K562 (cell line): ENCODE data around the gene PLAA. TPM values are rescaled to one million over a fixed set of nuclear protein-coding genes. Genes with fewer than 3 reads are reported as not detected.

Experiments used
- ATAC-seq: fragments of 200-7000 bp; cut with Tn5 transposase; 3 replicates; pipeline ENCODE4 v1.9.1; 2020; ENCODE audit warnings: moderate library complexity
- BruUV-seq: library from RNA; stranded (reverse); fragments of 400-500 nt; replicated peaks from 2 replicates; lab custom pipeline; 2021; lab: Mats Ljungman, UMichigan
- CTCF ChIA-PET: fragments of 300-600 bp; formaldehyde crosslinking; extraction: SDS; loops from one replicate; lab custom pipeline; 2021; ENCODE audit warnings: low intra/inter-chr PET ratio; lab: Yijun Ruan, JAX
- POLR2A ChIA-PET: fragments of 300-600, 350-650 bp; sonication (Branson Sonifier 250); formaldehyde crosslinking; extraction: SDS; loops from one replicate; lab custom pipeline; 2021; ENCODE audit warnings: antibody characterized with exemption, inconsistent platforms; lab: Yijun Ruan, JAX
- DNase-seq, 4 experiments: peaks; one replicate each; pipeline versions ENCODE4 v3.0.0 to v3.0.0-alpha.2; 2011 to 2018; ENCODE audit warnings: low spot score in 3 of 4, mixed read lengths in 3 of 4; ENCODE audit errors: extremely low read depth in 1 of 4
- FAIRE-seq: peaks from 2 replicates; lab custom pipeline; 2011; peaks lifted over from hg19 to GRCh38; lab: Jason Lieb, UNC
- H2AFZ ChIP-seq: 2 replicates; pipeline ENCODE4 v1.6.0; 2011; ENCODE audit warnings: low read depth, low read length, control low read depth, inconsistent platforms
- H3K27ac ChIP-seq: fragments of 200-600 bp; 3 replicates; pipeline ENCODE4 v1.8.0; 2011; ENCODE audit warnings: low read depth, mild to moderate bottlenecking, control low read depth, inconsistent platforms, low read length, moderate library complexity, mixed read lengths; ENCODE audit errors: extremely low read depth
- H3K27me3 ChIP-seq, 2 experiments: fragments of 300-600 bp in 1 of 2; 2 replicates in 1 of 2; 3 replicates in 1 of 2; pipeline versions ENCODE4 v1.6.0 to v1.8.0; 2011; ENCODE audit warnings: inconsistent platforms in 2 of 2, low read length in 2 of 2, mild to moderate bottlenecking in 1 of 2, mixed read lengths in 1 of 2, moderate library complexity in 1 of 2; ENCODE audit not compliant: control insufficient read depth in 2 of 2, insufficient read depth in 2 of 2
- H3K36me3 ChIP-seq: fragments of 300-600 bp; 3 replicates; pipeline ENCODE4 v1.8.0; 2011; ENCODE audit warnings: mild to moderate bottlenecking, low read length, inconsistent platforms; ENCODE audit not compliant: control insufficient read depth, insufficient read depth
- H3K4me1 ChIP-seq, 2 experiments: fragments of 200-600 bp in 1 of 2; replicated peaks in 1 of 2; 2 replicates in 1 of 2; 3 replicates in 1 of 2; pipeline versions ENCODE4 v1.5.1 to v1.8.0; 2011; ENCODE audit warnings: inconsistent platforms in 2 of 2, low read length in 2 of 2, mild to moderate bottlenecking in 1 of 2, mixed read lengths in 1 of 2, moderate library complexity in 1 of 2; ENCODE audit not compliant: control insufficient read depth in 2 of 2, insufficient read depth in 2 of 2
- H3K4me2 ChIP-seq: 2 replicates; pipeline ENCODE4 v1.6.1; 2011; ENCODE audit warnings: low read length, control low read depth, inconsistent platforms, mixed read lengths; ENCODE audit not compliant: insufficient read depth
- H3K4me3 ChIP-seq: fragments of 200-600 bp; sonication (generic), shearing (Covaris generic); 2 replicates; pipeline ENCODE4 v1.5.1; 2016; ENCODE audit warnings: control low read depth, inconsistent platforms
- H3K79me2 ChIP-seq: fragments of 200-600 bp; 3 replicates; pipeline ENCODE4 v1.8.0; 2011; ENCODE audit warnings: low read length, inconsistent platforms; ENCODE audit not compliant: control insufficient read depth, insufficient read depth
- H3K9ac ChIP-seq, 2 experiments: 2 replicates each; pipeline versions ENCODE4 v1.6.0 to v1.6.1; 2011; ENCODE audit warnings: low read depth in 2 of 2, low read length in 2 of 2, control low read depth in 1 of 2, inconsistent platforms in 1 of 2, mild to moderate bottlenecking in 1 of 2, mixed read lengths in 1 of 2; ENCODE audit not compliant: insufficient read depth in 1 of 2
- H3K9me1 ChIP-seq: one replicate; pipeline ENCODE4 v1.6.0; 2011; ENCODE audit warnings: inconsistent platforms, mild to moderate bottlenecking, low read length, moderate library complexity; ENCODE audit not compliant: control insufficient read depth, insufficient read depth
- H3K9me3 ChIP-seq: replicated peaks from 2 replicates; pipeline ENCODE4 v1.5.1; 2011; ENCODE audit warnings: low read depth, low read length, inconsistent platforms; ENCODE audit not compliant: control insufficient read depth, insufficient read depth
- H4K20me1 ChIP-seq: replicated peaks from 2 replicates; pipeline ENCODE4 v1.6.1; 2011; ENCODE audit warnings: low read length, inconsistent platforms, mixed read lengths; ENCODE audit not compliant: control insufficient read depth, insufficient read depth
- FOXK2 ChIP-seq, 2 experiments: fragments of 450-650 bp; IDR thresholded peaks in 1 of 2; conservative IDR thresholded peaks in 1 of 2; 2 replicates each; pipeline ENCODE4 v1.6.1; 2016; ENCODE audit warnings: low read depth in 2 of 2, mild to moderate bottlenecking in 1 of 2
- MNT ChIP-seq, 2 experiments: fragments of 450-650 bp; conservative IDR thresholded peaks; 2 replicates each; pipeline ENCODE4 v1.6.1; 2017; ENCODE audit warnings: mild to moderate bottlenecking in 2 of 2, moderate library complexity in 2 of 2
- MXI1 ChIP-seq: IDR thresholded peaks from 2 replicates; pipeline ENCODE4 v1.6.1; 2011; ENCODE audit warnings: low read depth, mild to moderate bottlenecking, improper control_type of control experiment, low read length
- NCOR1 ChIP-seq: fragments of 450-650 bp; IDR thresholded peaks from 2 replicates; pipeline ENCODE4 v1.6.1; 2016; ENCODE audit warnings: mild to moderate bottlenecking, moderate library complexity
- NFYB ChIP-seq: IDR thresholded peaks from 2 replicates; pipeline ENCODE4 v1.6.1; 2011; ENCODE audit warnings: mild to moderate bottlenecking, moderate library complexity; ENCODE audit not compliant: insufficient read length; ENCODE audit errors: extremely low read depth
- POLR2G ChIP-seq: fragments of 200-400 bp; formaldehyde crosslinking; IDR thresholded peaks from 2 replicates; pipeline ENCODE4 v1.6.1; 2017; ENCODE audit warnings: low read depth, mild to moderate bottlenecking, antibody characterized with exemption, low read length, moderate library complexity
- PRDM10 ChIP-seq: fragments of 450-650 bp; IDR thresholded peaks from 2 replicates; pipeline ENCODE4 v1.6.1; 2018; ENCODE audit not compliant: partially characterized antibody
- RBFOX2 ChIP-seq: fragments of 200-400 bp; formaldehyde crosslinking; IDR thresholded peaks from 2 replicates; pipeline ENCODE4 v1.6.1; 2017; ENCODE audit warnings: low read depth, mild to moderate bottlenecking, low read length, moderate library complexity
- RFX1 ChIP-seq: fragments of 450-650 bp; IDR thresholded peaks from 2 replicates; pipeline ENCODE4 v1.6.1; 2016; ENCODE audit warnings: mild to moderate bottlenecking, moderate library complexity
- TBP ChIP-seq: optimal IDR thresholded peaks from 2 replicates; pipeline ENCODE3; 2011; ENCODE audit warnings: low read depth, low read length, improper control_type of control experiment
- ZNF707 ChIP-seq: fragments of 250-450 bp; sonication (Bioruptor Pico); conservative IDR thresholded peaks from 2 replicates; pipeline ENCODE4 v1.8.0; 2022; ENCODE audit warnings: inconsistent platforms, mild to moderate bottlenecking, moderate library complexity
- WGBS: fragments of 100-300 bp; shearing (Covaris generic); methylation state at CpG from one replicate; pipeline ENCODE4 v1.1.6; 2016; ENCODE audit warnings: low coverage, mixed read lengths; ENCODE audit not compliant: insufficient coverage; ENCODE audit errors: missing lambda C conversion rate; 5-methylcytosine and 5-hydroxymethylcytosine counted together
- in situ Hi-C: fragments of 300-500 bp; cut with MboI; formaldehyde crosslinking; loops from 4 replicates; pipeline ENCODE4 v1.15.0; 2018; ENCODE audit warnings: inconsistent platforms, mixed read lengths
- intact Hi-C: fragments of 100-400 bp; cut with micrococcal nuclease; formaldehyde crosslinking; loops from 2 replicates; pipeline ENCODE4 v1.14.2; 2022
- polyA plus RNA-seq, 8 experiments: library from polyadenylated mRNA; depleted of rRNA in 4 of 8; stranded (reverse) in 5 of 8; unstranded in 3 of 8; fragments of >200 nt; fragmentation: Nextera tagmentation in 2 of 8; fragmentation: Illumina TruSeq in 1 of 8; extraction: Ambion mirVana in 2 of 8; extraction: Trizol in 1 of 8; gene quantifications; 2 replicates each; pipeline versions ENCODE4 v1.2.1 to v1.2.3, GENCODE V29; 2011 to 2014; ENCODE audit warnings: inconsistent platforms in 1 of 8, missing spikeins in 1 of 8
- total RNA-seq, 7 experiments: library from RNA; depleted of rRNA in 6 of 7; stranded (reverse); fragments of >200 nt in 6 of 7; fragmentation: Illumina TruSeq in 2 of 7; extraction: Trizol in 2 of 7; gene quantifications; 2 replicates each; pipeline versions ENCODE4 v1.2.1 to v1.2.3, GENCODE V29; 2011 to 2021; ENCODE audit warnings: low replicate concordance in 1 of 7
- TF ChIP-seq, protein P1 (sequence below): fragments of 200-800 bp; sonication (Bioruptor generic); IDR thresholded peaks from 2 replicates; pipeline ENCODE4 v1.6.1; 2017; ENCODE audit warnings: missing genetic modification characterization, missing compliant biosample characterization

The PLAA gene
- total and polyA plus RNA-seq, 9 of the 15 experiments (the other 6 are each of a cell fraction or from before 2014, with no cell fraction given) = 3.5 to 20.7 (median 16.6) TPM

- DNase-seq = peak; percentile 73 to 90 (median 82)
- Histone ChIP-seq H3K79me2 (peaks cover 17% of the 10 kb centered on the region), H4K20me1 (no peaks in the 10 kb centered on the region), H2AFZ (peak within 1 kb of the TSS; percentile 71), H3K36me3 (no peaks in the 10 kb centered on the region), H3K9ac (peak within 1 kb of the TSS; percentile 88 to 90), H3K4me3 (peak within 1 kb of the TSS; percentile 49), H3K9me3 (no peaks in the 10 kb centered on the region), H3K4me1 (no peaks in the 10 kb centered on the region; a peak in 2 of 5 replicates), H3K9me1 (no peaks in the 10 kb centered on the region), H3K27me3 (no peaks in the 10 kb centered on the region), H3K4me2 (peak within 1 kb of the TSS; percentile 87), H3K27ac (peak within 1 kb of the TSS; percentile 96)
- POLR2A ChIA-PET = interaction anchor here (0.6 to 1.7 kb wide), 6 partner anchors 9 to 67 kb away, joined by 3 to 8 read pairs (median 6); partner anchors contain the start of genes CAAP1 and PLAA
- WGBS = 2% methylated on average over 13 of the region's 53 CpGs
- intact Hi-C loops = loop anchor here (10.0 kb wide), 1 partner anchor 61 kb away; the partner anchor contains the start of gene CAAP1
- in situ Hi-C loops = no loop called here
- CTCF ChIA-PET = no interaction called here
- BruUV-seq = TSS peak; percentile 81
- peak; percentile 91 for ATAC-seq
- FAIRE-seq = peak; percentile 86
- TF ChIP-seq TBP (peak; percentile 49), RFX1 (peak; percentile 90), NCOR1 (no peak), MXI1 (peak; percentile 44; the same call in 1 of the 2 replicates), POLR2G (peak; percentile 77), NFYB (peak; percentile 17), PRDM10 (peak; percentile 12), FOXK2 (conservative IDR thresholded peaks at IDR 0.05 in 1 of 2, IDR thresholded peaks at IDR 0.05 in 1 of 2; ENCODE audit: low read depth in 2 of 2) (peak in 1 of 2 experiments; percentile 31; a peak in 1 of 4 replicates), ZNF707 (CRISPR knock-in tag) (no peak), RBFOX2 (peak; percentile 74), MNT (conservative IDR thresholded peaks at IDR 0.05) (peak in 1 of 2 experiments; percentile 32; a peak in 1 of 4 replicates)
- TF ChIP-seq, protein P1, sequence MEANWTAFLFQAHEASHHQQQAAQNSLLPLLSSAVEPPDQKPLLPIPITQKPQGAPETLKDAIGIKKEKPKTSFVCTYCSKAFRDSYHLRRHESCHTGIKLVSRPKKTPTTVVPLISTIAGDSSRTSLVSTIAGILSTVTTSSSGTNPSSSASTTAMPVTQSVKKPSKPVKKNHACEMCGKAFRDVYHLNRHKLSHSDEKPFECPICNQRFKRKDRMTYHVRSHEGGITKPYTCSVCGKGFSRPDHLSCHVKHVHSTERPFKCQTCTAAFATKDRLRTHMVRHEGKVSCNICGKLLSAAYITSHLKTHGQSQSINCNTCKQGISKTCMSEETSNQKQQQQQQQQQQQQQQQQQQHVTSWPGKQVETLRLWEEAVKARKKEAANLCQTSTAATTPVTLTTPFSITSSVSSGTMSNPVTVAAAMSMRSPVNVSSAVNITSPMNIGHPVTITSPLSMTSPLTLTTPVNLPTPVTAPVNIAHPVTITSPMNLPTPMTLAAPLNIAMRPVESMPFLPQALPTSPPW (CRISPR knock-in tag) = 0 out of 2 replicates have a peak, but pooled peaks have one; percentile 12
Observed at GRCh38 chr9:26955921-26956859, 9.1 kb upstream of the PLAA start, which contains the start of gene IFT74. IFT74 (plus strand) TSS chr9:26956412; CDS start chr9:26961968, 5,556 bp downstream.
